CD4-positive, alpha-beta memory T cell (primary cell): ENCODE measurements around the gene MSN. TPM values are rescaled to one million over a fixed set of nuclear protein-coding genes. Genes with fewer than 3 reads are reported as not detected.
"Not testable (repeated sequence)": the region's sequence is repeated elsewhere in the genome, so short reads cannot be mapped to it uniquely, and the experiment has no call there.

Experiments used
- CTCF ChIA-PET: fragments of 350-600 bp; sonication (Branson Sonifier 250); formaldehyde crosslinking; loops from one replicate; lab custom pipeline; 2021; ENCODE audit warnings: inconsistent platforms; ENCODE audit not compliant: partially characterized antibody; lab: Charles Lee
- POLR2A ChIA-PET: fragments of 350-600 bp; sonication (Branson Sonifier 250); formaldehyde crosslinking; loops from one replicate; lab custom pipeline; 2021; ENCODE audit not compliant: partially characterized antibody; lab: Charles Lee
- DNase-seq, 5 donors: peaks; one replicate each; pipeline versions ENCODE4 v3.0.0 to v3.0.0-alpha.2; 2020 to 2022; ENCODE audit warnings: mixed read lengths in 1 of 5
- H3K27ac ChIP-seq: one replicate; pipeline ENCODE4 v1.7.0; 2013; ENCODE audit warnings: low read depth, low read length
- H3K27me3 ChIP-seq: 2 replicates; pipeline ENCODE4 v1.7.0; 2013; ENCODE audit warnings: mild to moderate bottlenecking, low read length, moderate library complexity; ENCODE audit not compliant: insufficient read depth
- H3K36me3 ChIP-seq: 2 replicates; pipeline ENCODE4 v1.7.0; 2013; ENCODE audit warnings: mild to moderate bottlenecking, low read length, moderate library complexity; ENCODE audit not compliant: insufficient read depth
- H3K4me1 ChIP-seq: 2 replicates; pipeline ENCODE4 v1.7.0; 2013; ENCODE audit warnings: mild to moderate bottlenecking, low read length, moderate library complexity; ENCODE audit not compliant: insufficient read depth
- H3K4me3 ChIP-seq, 2 donors: one replicate each; pipeline ENCODE4 v1.7.0; 2013; ENCODE audit warnings: low read length in 2 of 2, mild to moderate bottlenecking in 1 of 2
- H3K9me3 ChIP-seq, 2 donors: one replicate each; pipeline ENCODE4 v1.7.0; 2013; ENCODE audit warnings: low read length in 2 of 2, control low read depth in 1 of 2; ENCODE audit not compliant: control insufficient read depth in 1 of 2
- H3K27ac Mint-ChIP-seq, 7 donors: one replicate each; pipeline ENCODE4 v1.8.0; 2020 to 2021; ENCODE audit warnings: mixed read lengths in 7 of 7, mild to moderate bottlenecking in 6 of 7, inconsistent platforms in 3 of 7, moderate library complexity in 3 of 7
- H3K27me3 Mint-ChIP-seq, 2 donors: one replicate each; pipeline ENCODE4 v1.8.0; 2020 to 2021; ENCODE audit warnings: mixed read lengths in 2 of 2
- H3K36me3 Mint-ChIP-seq, 2 donors: one replicate each; pipeline ENCODE4 v1.8.0; 2020 to 2021; ENCODE audit warnings: mixed read lengths in 2 of 2, inconsistent platforms in 1 of 2, mild to moderate bottlenecking in 1 of 2
- H3K4me1 Mint-ChIP-seq, 4 donors: one replicate each; pipeline ENCODE4 v1.8.0; 2020 to 2021; ENCODE audit warnings: mixed read lengths in 4 of 4, mild to moderate bottlenecking in 1 of 4
- H3K4me3 Mint-ChIP-seq, 8 donors: one replicate each; pipeline ENCODE4 v1.8.0; 2020 to 2021; ENCODE audit warnings: mixed read lengths in 8 of 8, mild to moderate bottlenecking in 7 of 8, moderate library complexity in 6 of 8, inconsistent platforms in 3 of 8
- H3K9me3 Mint-ChIP-seq, 8 donors: one replicate each; pipeline ENCODE4 v1.8.0; 2020 to 2021; ENCODE audit warnings: mixed read lengths in 8 of 8, mild to moderate bottlenecking in 5 of 8, inconsistent platforms in 3 of 8, moderate library complexity in 1 of 8
- intact Hi-C: fragments of 100-400 bp; cut with micrococcal nuclease; formaldehyde crosslinking; loops from one replicate; pipeline ENCODE4 v1.15.1; 2023
- polyA plus RNA-seq, 2 donors: library from polyadenylated mRNA; unstranded; fragments of 300-500 nt; fragmentation: Illumina TruSeq; gene quantifications; one replicate each; pipeline ENCODE4 v1.2.3, GENCODE V29; 2021
- total RNA-seq, 2 experiments: library from RNA; stranded (reverse); gene quantifications; one replicate each; pipeline ENCODE4 v1.2.3, GENCODE V29; 2021

MSN gene
- total and polyA plus RNA-seq, 4 experiments from 2014 or later = 334 to 669 (median 468) TPM

DNA sequence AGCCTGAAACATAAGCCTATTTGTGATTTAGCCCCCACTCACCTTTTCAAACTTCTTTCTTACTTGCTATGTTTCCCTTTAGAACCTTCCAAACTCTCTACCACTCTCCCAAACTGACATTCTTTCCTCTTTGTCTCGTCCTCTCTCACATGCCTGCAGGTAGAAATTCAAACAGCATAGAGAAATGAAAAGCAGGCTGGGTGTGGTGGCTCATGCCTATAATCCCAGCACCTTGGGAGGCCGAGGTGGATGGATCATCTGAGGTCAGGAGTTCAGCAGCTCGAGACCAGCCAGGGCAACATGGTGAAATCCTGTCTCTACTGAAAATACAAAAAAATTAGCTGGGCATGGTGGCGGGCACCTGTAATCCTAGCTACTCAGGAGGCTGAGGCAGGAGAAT lies 31.2 kb upstream of the MSN start:
- H3K27me3 ChIP-seq, H3K4me3 ChIP-seq, H3K4me1 Mint-ChIP-seq, POLR2A ChIA-PET, H3K36me3 Mint-ChIP-seq, DNase-seq, H3K4me1 ChIP-seq, intact Hi-C loops, H3K9me3 Mint-ChIP-seq, H3K9me3 ChIP-seq, H3K27me3 Mint-ChIP-seq, H3K36me3 ChIP-seq, H3K27ac ChIP-seq, H3K27ac Mint-ChIP-seq, H3K4me3 Mint-ChIP-seq: not testable (repeated sequence)
- CTCF ChIA-PET = interaction anchor here (0.9 kb wide), 1 partner anchor 38 kb away, joined by 3 read pairs; no protein-coding TSS in a partner anchor

DNA sequence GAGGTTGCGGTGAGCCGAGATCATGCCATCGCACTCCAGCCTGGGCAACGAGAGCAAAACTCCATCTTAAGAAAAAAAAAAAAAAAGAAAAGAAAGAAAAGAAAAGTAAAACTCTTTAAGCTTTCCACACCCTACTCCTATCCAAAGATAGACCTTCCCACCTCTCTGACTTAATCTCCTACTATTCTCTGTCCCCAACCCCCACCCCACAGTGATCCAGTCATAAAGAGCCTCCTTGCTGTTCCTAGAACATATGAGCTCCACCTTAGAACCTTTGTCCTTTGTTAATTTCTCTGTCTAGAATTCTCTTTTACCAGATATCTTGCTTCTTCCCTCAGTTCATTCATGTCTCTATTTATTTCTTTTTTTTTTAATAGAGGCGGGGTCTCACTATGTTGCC lies 30.1 kb upstream of the MSN start:
- intact Hi-C loops = no loop called here

GRCh38 chrX:65642914-65643491 lies 24.5 kb upstream of the MSN start:
- Mint-ChIP-seq H3K27me3 (no peaks in the 10 kb centered on the region), H3K27ac (peak overlapping the region in 2 of 7 donors; percentile 67 to 80), H3K9me3 (peaks cover 0 to 2% (median 0%) of the 10 kb centered on the region in 8 donors), H3K4me1 (peaks cover 3 to 10% (median 7%) of the 10 kb centered on the region in 4 donors), H3K4me3 (no peak overlapping the region), H3K36me3 (no peaks in the 10 kb centered on the region)
- ChIA-PET POLR2A (interaction anchor here (1.4 kb wide), 1 partner anchor 13 kb away, joined by 3 read pairs; no protein-coding TSS in a partner anchor), CTCF (interaction anchor here (1.1 kb wide), 1 partner anchor 29 kb away, joined by 3 read pairs; no protein-coding TSS in a partner anchor)
- Histone ChIP-seq H3K9me3 (no peaks in the 10 kb centered on the region), H3K27me3 (no peaks in the 10 kb centered on the region), H3K4me3 (no peak overlapping the region), H3K36me3 (no peaks in the 10 kb centered on the region), H3K27ac (no peak overlapping the region), H3K4me1 (peaks cover 5% of the 10 kb centered on the region)
- DNase-seq = no peak
- intact Hi-C loops = no loop called here

More for the DNA sequence above, 30.1 kb upstream of the MSN start:
- H3K4me3 ChIP-seq = no peak overlapping the region
- Mint-ChIP-seq H3K4me3 (no peak overlapping the region), H3K27ac (peak overlapping the region in 2 of 7 donors; percentile 0 to 81), H3K27me3 (no peaks in the 10 kb centered on the region), H3K9me3 (no peaks in the 10 kb centered on the region), H3K36me3 (no peaks in the 10 kb centered on the region), H3K4me1 (peaks cover 0 to 7% (median 2%) of the 10 kb centered on the region in 4 donors)
- H3K27me3 ChIP-seq = no peaks in the 10 kb centered on the region
- ChIA-PET POLR2A (interaction anchor here (0.8 kb wide), 1 partner anchor 19 kb away, joined by 3 read pairs; no protein-coding TSS in a partner anchor), CTCF (no interaction called here)
- no peaks in the 10 kb centered on the region for H3K9me3 ChIP-seq
- no peaks in the 10 kb centered on the region for H3K4me1 ChIP-seq
- no peak for DNase-seq
- H3K27ac ChIP-seq = no peak overlapping the region
- no peaks in the 10 kb centered on the region for H3K36me3 ChIP-seq

DNA sequence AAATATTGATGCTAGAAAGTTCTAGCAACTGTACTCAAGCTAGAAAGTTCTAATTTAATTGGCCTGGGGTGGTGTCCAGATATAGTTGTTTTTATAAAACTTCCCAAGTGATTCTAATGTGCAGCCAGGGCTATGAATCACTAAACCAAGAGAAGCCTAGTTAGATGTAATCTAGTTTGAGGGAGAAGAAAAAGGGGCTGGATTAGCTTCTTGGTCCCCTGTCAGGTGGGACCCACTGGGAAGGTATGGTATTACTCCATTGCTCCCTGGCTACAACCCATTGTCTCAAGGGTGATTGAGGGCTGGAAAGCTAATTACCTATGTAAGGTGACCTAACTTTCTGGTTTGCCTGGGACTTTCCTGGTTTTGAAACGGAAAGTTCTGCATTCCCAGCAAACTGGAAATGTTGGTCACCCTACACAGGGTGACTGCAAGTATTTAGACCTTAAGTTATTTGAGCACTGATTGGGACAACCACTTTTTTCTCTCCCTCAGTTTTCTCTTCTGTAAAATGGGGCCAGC lies 23.9 kb upstream of the MSN start:
- no peak for DNase-seq
- Histone ChIP-seq H3K4me1 (peaks cover 5% of the 10 kb centered on the region), H3K27me3 (no peaks in the 10 kb centered on the region), H3K36me3 (no peaks in the 10 kb centered on the region), H3K9me3 (no peaks in the 10 kb centered on the region), H3K4me3 (no peak overlapping the region), H3K27ac (no peak overlapping the region)
- no peaks in the 10 kb centered on the region for H3K36me3 Mint-ChIP-seq
- H3K27ac Mint-ChIP-seq = no peak overlapping the region
- ChIA-PET CTCF (no interaction called here), POLR2A (interaction anchor here (0.9 to 1.4 kb wide), 2 partner anchors 13 to 42 kb away, joined by 3 to 4 read pairs; no protein-coding TSS in a partner anchor)
- H3K4me1 Mint-ChIP-seq = peaks cover 3 to 10% (median 6%) of the 10 kb centered on the region in 4 donors
- H3K4me3 Mint-ChIP-seq = no peak overlapping the region
- intact Hi-C loops = no loop called here
- H3K27me3 Mint-ChIP-seq = no peaks in the 10 kb centered on the region
- H3K9me3 Mint-ChIP-seq = peaks cover 0 to 2% (median 0%) of the 10 kb centered on the region in 8 donors

DNA sequence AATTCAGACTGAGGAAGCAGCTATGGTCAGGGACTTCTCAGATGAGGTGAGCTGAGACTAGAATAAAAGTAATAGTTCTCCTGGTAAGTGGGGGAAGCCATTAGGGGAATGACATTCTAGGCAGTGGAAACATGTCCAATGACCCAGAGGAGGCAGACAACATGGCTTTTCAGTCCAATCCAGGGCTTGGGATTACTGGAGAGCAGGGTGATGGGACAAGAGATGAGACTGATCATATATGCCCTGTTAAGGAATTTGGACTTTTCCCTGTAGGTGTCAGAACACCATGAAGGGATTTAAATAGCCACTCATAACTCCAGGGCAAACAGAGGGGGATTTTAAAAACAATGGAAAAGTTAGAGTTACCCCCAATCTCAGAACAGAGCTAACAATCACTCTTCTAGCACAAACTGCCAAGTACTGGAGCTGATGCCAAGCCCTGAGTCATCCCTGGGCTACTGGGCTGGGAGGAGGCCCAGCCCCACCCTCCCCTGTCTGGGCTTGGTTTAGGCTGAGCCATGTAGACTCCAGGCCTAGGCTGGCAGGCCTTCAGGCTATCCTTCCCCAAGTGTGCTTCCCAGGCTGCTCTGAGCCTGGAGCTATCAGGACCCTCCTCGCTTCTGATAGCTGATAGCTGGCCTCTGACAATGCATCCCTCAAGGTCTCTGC lies 22.7 kb upstream of the MSN start:
- H3K4me1 ChIP-seq = peaks cover 5% of the 10 kb centered on the region
- POLR2A ChIA-PET = no interaction called here
- Mint-ChIP-seq H3K9me3 (peaks cover 0 to 2% (median 0%) of the 10 kb centered on the region in 8 donors), H3K27me3 (no peaks in the 10 kb centered on the region), H3K36me3 (no peaks in the 10 kb centered on the region), H3K4me1 (peaks cover 3 to 10% (median 6%) of the 10 kb centered on the region in 4 donors), H3K27ac (peak overlapping the region in 1 of 7 donors; percentile 62), H3K4me3 (no peak overlapping the region)
- CTCF ChIA-PET = interaction anchor here (0.6 to 0.9 kb wide), 2 partner anchors 29 to 56 kb away, joined by 3 read pairs; no protein-coding TSS in a partner anchor
- intact Hi-C loops = no loop called here
- H3K27me3 ChIP-seq = no peaks in the 10 kb centered on the region
- H3K4me3 ChIP-seq = no peak overlapping the region
- no peak overlapping the region for H3K27ac ChIP-seq
- no peaks in the 10 kb centered on the region for H3K9me3 ChIP-seq
- no peak for DNase-seq
- H3K36me3 ChIP-seq = no peaks in the 10 kb centered on the region

GRCh38 chrX:65647801-65648200 lies 19.7 kb upstream of the MSN start:
- Mint-ChIP-seq H3K27me3 (no peaks in the 10 kb centered on the region), H3K4me1 (peaks cover 3 to 10% (median 7%) of the 10 kb centered on the region in 4 donors), H3K4me3 (no peak overlapping the region), H3K27ac (peak overlapping the region in 1 of 7 donors; percentile 14), H3K36me3 (no peaks in the 10 kb centered on the region), H3K9me3 (peaks cover 0 to 2% (median 0%) of the 10 kb centered on the region in 8 donors)
- no peaks in the 10 kb centered on the region for H3K9me3 ChIP-seq
- H3K27me3 ChIP-seq = no peaks in the 10 kb centered on the region
- H3K4me3 ChIP-seq = no peak overlapping the region
- CTCF ChIA-PET = no interaction called here
- no peak for DNase-seq
- POLR2A ChIA-PET = no interaction called here
- peaks cover 5% of the 10 kb centered on the region for H3K4me1 ChIP-seq
- no peak overlapping the region for H3K27ac ChIP-seq
- intact Hi-C loops = no loop called here
- H3K36me3 ChIP-seq = no peaks in the 10 kb centered on the region

DNA sequence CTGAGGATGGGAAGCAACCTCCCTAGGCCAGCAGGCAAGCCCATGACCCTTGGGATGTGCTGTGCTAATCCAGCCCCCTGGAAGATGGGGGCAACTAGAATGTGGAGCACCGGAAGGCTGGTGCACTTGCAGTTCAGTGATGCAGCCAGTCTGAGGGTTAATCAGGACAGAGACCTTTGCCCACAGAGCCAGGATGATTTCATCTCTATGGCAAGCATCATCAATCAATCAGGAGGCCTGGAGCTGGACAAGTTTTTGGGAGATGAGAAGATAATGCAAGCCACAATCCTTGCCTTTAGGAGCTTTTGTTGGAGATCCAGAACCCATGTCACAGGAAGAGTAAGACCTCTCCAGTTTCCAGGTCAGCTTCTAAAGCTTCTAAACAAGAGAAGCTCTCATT lies 15.4 kb upstream of the MSN start:
- ChIA-PET CTCF (no interaction called here), POLR2A (no interaction called here)
- Mint-ChIP-seq H3K27ac (peak overlapping the region in 1 of 7 donors; percentile 41), H3K27me3 (no peaks in the 10 kb centered on the region), H3K36me3 (no peaks in the 10 kb centered on the region), H3K4me3 (no peak overlapping the region), H3K9me3 (peaks cover 0 to 2% (median 0%) of the 10 kb centered on the region in 8 donors), H3K4me1 (peaks cover 13 to 17% (median 15%) of the 10 kb centered on the region in 4 donors)
- no peak for DNase-seq
- intact Hi-C loops = no loop called here
- Histone ChIP-seq H3K4me3 (no peak overlapping the region), H3K27ac (no peak overlapping the region), H3K27me3 (no peaks in the 10 kb centered on the region), H3K9me3 (no peaks in the 10 kb centered on the region), H3K4me1 (peaks cover 16% of the 10 kb centered on the region), H3K36me3 (no peaks in the 10 kb centered on the region)
